ENCODE results near the gene OR6J1. TPM values are rescaled to one million over a fixed set of nuclear protein-coding genes. Genes with fewer than 3 reads are reported as not detected.

Gene OR6J1
- total and polyA plus RNA-seq, 2 of the 13 experiments (the other 11 are each of a cell fraction or from before 2014, with no cell fraction given) = not detected

DNA sequence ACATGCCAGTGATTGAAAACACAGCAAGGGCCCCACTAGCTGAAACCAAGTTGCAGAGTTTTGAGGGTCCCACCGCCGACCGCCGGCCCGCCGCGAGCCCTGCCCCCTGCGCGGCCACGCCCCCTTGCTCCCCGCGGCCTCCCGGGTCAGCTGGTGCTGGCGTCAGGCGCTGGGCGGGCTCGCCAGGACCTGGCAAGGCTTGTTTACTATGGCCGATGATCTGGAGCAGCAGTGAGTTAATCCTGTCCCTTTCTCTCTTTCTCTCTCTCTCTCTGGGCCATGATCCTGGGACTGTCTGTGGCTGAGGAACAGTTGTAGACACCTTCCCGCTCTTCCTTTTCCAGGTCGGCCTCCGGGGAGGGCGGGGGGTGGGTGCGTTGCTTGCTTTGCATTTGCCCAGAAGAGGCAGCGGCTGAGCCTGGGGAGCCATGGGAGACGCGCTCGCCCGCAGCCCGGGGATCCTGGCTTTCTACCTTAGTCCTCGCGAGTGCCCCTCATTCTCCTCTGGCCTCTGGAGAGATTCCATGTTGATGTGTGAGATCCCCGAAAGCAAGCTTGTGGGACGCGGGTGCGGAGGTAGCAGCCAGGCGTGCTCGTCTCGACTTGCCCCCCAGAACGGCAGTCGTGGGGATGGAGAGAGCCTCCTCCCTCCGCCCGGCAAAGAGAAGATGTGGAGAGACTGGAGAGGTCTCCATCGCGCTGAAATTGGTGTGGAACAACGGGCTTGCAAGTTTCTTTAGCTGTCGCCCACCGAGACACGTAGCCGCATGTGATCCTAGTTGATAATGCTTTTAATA lies 45.9 kb downstream of the OR6J1 start, which contains the start of gene ABHD4 (continued):
- TF ChIP-seq, protein P1, sequence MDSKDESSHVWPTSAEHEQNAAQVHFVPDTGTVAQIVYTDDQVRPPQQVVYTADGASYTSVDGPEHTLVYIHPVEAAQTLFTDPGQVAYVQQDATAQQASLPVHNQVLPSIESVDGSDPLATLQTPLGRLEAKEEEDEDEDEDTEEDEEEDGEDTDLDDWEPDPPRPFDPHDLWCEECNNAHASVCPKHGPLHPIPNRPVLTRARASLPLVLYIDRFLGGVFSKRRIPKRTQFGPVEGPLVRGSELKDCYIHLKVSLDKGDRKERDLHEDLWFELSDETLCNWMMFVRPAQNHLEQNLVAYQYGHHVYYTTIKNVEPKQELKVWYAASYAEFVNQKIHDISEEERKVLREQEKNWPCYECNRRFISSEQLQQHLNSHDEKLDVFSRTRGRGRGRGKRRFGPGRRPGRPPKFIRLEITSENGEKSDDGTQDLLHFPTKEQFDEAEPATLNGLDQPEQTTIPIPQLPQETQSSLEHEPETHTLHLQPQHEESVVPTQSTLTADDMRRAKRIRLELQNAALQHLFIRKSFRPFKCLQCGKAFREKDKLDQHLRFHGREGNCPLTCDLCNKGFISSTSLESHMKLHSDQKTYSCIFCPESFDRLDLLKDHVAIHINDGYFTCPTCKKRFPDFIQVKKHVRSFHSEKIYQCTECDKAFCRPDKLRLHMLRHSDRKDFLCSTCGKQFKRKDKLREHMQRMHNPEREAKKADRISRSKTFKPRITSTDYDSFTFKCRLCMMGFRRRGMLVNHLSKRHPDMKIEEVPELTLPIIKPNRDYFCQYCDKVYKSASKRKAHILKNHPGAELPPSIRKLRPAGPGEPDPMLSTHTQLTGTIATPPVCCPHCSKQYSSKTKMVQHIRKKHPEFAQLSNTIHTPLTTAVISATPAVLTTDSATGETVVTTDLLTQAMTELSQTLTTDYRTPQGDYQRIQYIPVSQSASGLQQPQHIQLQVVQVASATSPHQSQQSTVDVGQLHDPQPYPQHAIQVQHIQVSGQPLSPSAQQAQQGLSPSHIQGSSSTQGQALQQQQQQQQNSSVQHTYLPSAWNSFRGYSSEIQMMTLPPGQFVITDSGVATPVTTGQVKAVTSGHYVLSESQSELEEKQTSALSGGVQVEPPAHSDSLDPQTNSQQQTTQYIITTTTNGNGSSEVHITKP (CRISPR knock-in tag; IDR thresholded peaks at IDR 0.05; ENCODE audit: low read depth) = peak; percentile 37
- TF ChIP-seq HMGA1 (CRISPR knock-in tag; conservative IDR thresholded peaks at IDR 0.05) (no peak), TAF15 (IDR thresholded peaks at IDR 0.05; ENCODE audit: low read depth, low read length, poor library complexity, severe bottlenecking) (peak; percentile 95), SSRP1 (CRISPR knock-in tag; IDR thresholded peaks at IDR 0.05) (no peak; the same call in 1 of the 2 replicates), TCF12 (IDR thresholded peaks at IDR 0.05) (no peak), TCF12 (CRISPR knock-in tag; IDR thresholded peaks at IDR 0.05) (no peak; the same call in 1 of the 2 replicates), ZNF317 (CRISPR knock-in tag; IDR thresholded peaks at IDR 0.05) (0 out of 2 replicates have a peak, but pooled peaks have one; percentile 49), JUN (CRISPR knock-in tag; IDR thresholded peaks at IDR 0.05) (peak; percentile 6; the same call in 1 of the 2 replicates), BHLHE40 (IDR thresholded peaks at IDR 0.05; ENCODE audit: low read length) (no peak), POLR2A (IDR thresholded peaks at IDR 0.05; ENCODE audit: insufficient read depth in 1 of 2, low read depth in 2 of 2, low read length in 2 of 2) (peak in 1 of 2 experiments; percentile 85; a peak in 2 of 4 replicates), KAT7 (CRISPR knock-in tag; IDR thresholded peaks at IDR 0.05; ENCODE audit: borderline replicate concordance) (peak; percentile 96), SIN3A (IDR thresholded peaks at IDR 0.05; ENCODE audit: borderline replicate concordance, low read depth, low read length) (peak; percentile 100), ZSCAN30 (CRISPR knock-in tag; IDR thresholded peaks at IDR 0.05) (no peak), ZC3H4 (CRISPR knock-in tag; IDR thresholded peaks at IDR 0.05; ENCODE audit: borderline replicate concordance) (peak; percentile 53)
- TF ChIP-seq, protein P2, sequence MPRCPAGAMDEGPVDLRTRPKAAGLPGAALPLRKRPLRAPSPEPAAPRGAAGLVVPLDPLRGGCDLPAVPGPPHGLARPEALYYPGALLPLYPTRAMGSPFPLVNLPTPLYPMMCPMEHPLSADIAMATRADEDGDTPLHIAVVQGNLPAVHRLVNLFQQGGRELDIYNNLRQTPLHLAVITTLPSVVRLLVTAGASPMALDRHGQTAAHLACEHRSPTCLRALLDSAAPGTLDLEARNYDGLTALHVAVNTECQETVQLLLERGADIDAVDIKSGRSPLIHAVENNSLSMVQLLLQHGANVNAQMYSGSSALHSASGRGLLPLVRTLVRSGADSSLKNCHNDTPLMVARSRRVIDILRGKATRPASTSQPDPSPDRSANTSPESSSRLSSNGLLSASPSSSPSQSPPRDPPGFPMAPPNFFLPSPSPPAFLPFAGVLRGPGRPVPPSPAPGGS (CRISPR knock-in tag; IDR thresholded peaks at IDR 0.05) = no peak; the same call in 1 of the 2 replicates
- TF ChIP-seq, protein P3, sequence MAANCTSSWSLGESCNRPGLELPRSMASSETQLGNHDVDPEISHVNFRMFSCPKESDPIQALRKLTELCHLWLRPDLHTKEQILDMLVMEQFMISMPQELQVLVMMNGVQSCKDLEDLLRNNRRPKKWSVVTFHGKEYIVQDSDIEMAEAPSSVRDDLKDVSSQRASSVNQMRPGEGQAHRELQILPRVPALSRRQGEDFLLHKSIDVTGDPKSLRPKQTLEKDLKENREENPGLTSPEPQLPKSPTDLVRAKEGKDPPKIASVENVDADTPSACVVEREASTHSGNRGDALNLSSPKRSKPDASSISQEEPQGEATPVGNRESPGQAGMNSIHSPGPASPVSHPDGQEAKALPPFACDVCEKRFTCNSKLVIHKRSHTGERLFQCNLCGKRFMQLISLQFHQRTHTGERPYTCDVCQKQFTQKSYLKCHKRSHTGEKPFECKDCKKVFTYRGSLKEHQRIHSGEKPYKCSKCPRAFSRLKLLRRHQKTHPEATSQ (CRISPR knock-in tag; IDR thresholded peaks at IDR 0.05; ENCODE audit: borderline replicate concordance) = no peak
- TF ChIP-seq, protein P4, sequence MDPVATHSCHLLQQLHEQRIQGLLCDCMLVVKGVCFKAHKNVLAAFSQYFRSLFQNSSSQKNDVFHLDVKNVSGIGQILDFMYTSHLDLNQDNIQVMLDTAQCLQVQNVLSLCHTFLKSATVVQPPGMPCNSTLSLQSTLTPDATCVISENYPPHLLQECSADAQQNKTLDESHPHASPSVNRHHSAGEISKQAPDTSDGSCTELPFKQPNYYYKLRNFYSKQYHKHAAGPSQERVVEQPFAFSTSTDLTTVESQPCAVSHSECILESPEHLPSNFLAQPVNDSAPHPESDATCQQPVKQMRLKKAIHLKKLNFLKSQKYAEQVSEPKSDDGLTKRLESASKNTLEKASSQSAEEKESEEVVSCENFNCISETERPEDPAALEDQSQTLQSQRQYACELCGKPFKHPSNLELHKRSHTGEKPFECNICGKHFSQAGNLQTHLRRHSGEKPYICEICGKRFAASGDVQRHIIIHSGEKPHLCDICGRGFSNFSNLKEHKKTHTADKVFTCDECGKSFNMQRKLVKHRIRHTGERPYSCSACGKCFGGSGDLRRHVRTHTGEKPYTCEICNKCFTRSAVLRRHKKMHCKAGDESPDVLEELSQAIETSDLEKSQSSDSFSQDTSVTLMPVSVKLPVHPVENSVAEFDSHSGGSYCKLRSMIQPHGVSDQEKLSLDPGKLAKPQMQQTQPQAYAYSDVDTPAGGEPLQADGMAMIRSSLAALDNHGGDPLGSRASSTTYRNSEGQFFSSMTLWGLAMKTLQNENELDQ (CRISPR knock-in tag; IDR thresholded peaks at IDR 0.05; ENCODE audit: borderline replicate concordance) = peak; percentile 20; the same call in 1 of the 2 replicates
- TF ChIP-seq, protein P5, sequence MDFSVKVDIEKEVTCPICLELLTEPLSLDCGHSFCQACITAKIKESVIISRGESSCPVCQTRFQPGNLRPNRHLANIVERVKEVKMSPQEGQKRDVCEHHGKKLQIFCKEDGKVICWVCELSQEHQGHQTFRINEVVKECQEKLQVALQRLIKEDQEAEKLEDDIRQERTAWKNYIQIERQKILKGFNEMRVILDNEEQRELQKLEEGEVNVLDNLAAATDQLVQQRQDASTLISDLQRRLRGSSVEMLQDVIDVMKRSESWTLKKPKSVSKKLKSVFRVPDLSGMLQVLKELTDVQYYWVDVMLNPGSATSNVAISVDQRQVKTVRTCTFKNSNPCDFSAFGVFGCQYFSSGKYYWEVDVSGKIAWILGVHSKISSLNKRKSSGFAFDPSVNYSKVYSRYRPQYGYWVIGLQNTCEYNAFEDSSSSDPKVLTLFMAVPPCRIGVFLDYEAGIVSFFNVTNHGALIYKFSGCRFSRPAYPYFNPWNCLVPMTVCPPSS (IDR thresholded peaks at IDR 0.05) = no peak
